Upper lobe of right lung (tissue), 1 donor: ENCODE measurements around the gene NDUFAF8. TPM values are rescaled to one million over a fixed set of nuclear protein-coding genes. Genes with fewer than 3 reads are reported as not detected.

Experiments used
- ATAC-seq: fragments of 200-7000 bp; cut with Tn5 transposase; one replicate; pipeline ENCODE4 v1.9.1; 2020; ENCODE audit warnings: mild to moderate bottlenecking, moderate library complexity
- DNase-seq: peaks from one replicate; pipeline ENCODE4 v3.0.0-alpha.2; 2020
- H3K27ac ChIP-seq: fragments of 200-600 bp; one replicate; pipeline ENCODE4 v1.8.0; 2022
- H3K27me3 ChIP-seq: fragments of 200-600 bp; one replicate; pipeline ENCODE4 v1.8.0; 2022; ENCODE audit warnings: mild to moderate bottlenecking
- H3K36me3 ChIP-seq: fragments of 200-600 bp; one replicate; pipeline ENCODE4 v1.8.0; 2022
- H3K4me1 ChIP-seq: fragments of 200-600 bp; one replicate; pipeline ENCODE4 v1.8.0; 2022
- H3K4me3 ChIP-seq: fragments of 200-600 bp; one replicate; pipeline ENCODE4 v1.8.0; 2022; ENCODE audit warnings: mild to moderate bottlenecking
- H3K9me3 ChIP-seq: fragments of 200-600 bp; one replicate; pipeline ENCODE4 v1.8.0; 2022
- intact Hi-C: fragments of 100-400 bp; cut with DNase I; formaldehyde crosslinking; loops from one replicate; pipeline ENCODE4 v1.11.0; 2022
- total RNA-seq: library from RNA; stranded (reverse); fragmentation: NEBNext Ultra II Directional; extraction: Animal tissue kit (Norgen Biotek cat#: 25700); gene quantifications from one replicate; pipeline ENCODE4 v1.2.1, GENCODE V29; 2021
- TF ChIP-seq, protein P1 (sequence below): fragments of 200-600 bp; IDR thresholded peaks from one replicate; pipeline ENCODE4 v1.8.0; 2022; ENCODE audit warnings: antibody characterized with exemption
- donor health status: DM: no; HTN: yes; CAD: no; lungs with severe emphysema.

The NDUFAF8 gene
- total RNA-seq, 1 donor from 2014 or later: 32.6 TPM

DNA sequence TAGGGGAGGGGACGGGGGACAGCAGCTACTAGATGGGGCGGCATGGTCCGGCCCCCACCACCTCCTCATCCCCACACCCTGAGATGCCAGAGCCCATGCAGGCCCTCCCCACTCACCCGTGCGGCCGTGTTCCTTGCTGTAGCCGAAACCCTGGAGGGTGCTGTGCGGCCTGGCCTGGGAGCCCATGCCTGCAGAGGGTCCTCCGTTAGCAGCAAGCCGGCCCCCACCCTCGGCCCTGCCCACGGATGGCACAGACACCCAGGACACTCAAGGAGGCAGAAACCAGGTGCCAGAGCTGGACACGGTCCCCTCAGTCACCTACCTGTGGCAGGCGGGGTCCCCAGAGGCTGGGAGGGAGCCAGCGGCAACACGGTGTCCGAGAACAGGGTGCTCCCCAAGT lies 5.8 kb upstream of the NDUFAF8 start:
- no peak for DNase-seq
- intact Hi-C loops: no loop called here
- H3K9me3 ChIP-seq: no peaks in the 10 kb centered on the region
- TF ChIP-seq, protein P1, sequence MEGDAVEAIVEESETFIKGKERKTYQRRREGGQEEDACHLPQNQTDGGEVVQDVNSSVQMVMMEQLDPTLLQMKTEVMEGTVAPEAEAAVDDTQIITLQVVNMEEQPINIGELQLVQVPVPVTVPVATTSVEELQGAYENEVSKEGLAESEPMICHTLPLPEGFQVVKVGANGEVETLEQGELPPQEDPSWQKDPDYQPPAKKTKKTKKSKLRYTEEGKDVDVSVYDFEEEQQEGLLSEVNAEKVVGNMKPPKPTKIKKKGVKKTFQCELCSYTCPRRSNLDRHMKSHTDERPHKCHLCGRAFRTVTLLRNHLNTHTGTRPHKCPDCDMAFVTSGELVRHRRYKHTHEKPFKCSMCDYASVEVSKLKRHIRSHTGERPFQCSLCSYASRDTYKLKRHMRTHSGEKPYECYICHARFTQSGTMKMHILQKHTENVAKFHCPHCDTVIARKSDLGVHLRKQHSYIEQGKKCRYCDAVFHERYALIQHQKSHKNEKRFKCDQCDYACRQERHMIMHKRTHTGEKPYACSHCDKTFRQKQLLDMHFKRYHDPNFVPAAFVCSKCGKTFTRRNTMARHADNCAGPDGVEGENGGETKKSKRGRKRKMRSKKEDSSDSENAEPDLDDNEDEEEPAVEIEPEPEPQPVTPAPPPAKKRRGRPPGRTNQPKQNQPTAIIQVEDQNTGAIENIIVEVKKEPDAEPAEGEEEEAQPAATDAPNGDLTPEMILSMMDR: no peak
- no peaks in the 10 kb centered on the region for H3K27me3 ChIP-seq
- peaks cover 39% of the 10 kb centered on the region for H3K36me3 ChIP-seq
- H3K4me3 ChIP-seq: no peak overlapping the region
- no peak overlapping the region for H3K27ac ChIP-seq
- peaks cover 13% of the 10 kb centered on the region for H3K4me1 ChIP-seq
- no peak for ATAC-seq

DNA sequence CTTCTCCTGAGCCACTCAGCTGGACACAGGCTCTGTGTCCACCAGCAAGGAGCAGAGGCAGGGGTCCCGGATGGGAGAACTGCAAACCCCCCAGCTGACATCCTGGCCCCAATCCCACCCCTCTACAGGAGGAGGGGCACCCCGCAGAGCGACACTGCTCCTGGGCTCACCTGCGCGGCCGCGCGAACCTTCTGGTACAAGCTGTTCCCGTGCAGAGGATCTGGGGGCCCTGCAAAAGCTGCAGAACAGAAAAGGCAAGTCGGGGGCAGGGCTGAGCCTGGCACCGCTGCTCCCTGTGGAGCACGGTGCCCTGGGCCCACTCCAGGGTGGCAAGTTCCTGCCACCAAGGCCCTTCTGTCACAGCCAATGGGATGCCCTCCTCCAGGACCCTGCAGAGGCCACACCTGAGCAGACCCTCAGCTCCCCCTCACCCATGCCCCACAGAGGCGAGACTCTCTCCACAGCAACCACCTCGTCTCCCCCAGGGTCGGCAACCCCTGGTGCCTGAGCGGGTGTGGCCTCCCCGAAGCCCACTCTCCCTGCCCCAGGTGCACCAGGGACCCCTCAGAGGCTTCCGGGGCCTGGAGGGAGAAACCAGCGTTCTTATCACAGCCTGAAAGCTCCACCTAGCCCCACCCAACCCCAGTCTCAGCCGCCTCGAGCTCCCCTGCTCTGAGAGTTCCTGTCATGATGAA lies 5.2 kb upstream of the NDUFAF8 start:
- TF ChIP-seq, protein P1: no peak
- intact Hi-C loops: no loop called here
- ATAC-seq (no peak), DNase-seq (no peak)
- Histone ChIP-seq H3K36me3 (peaks cover 39% of the 10 kb centered on the region), H3K9me3 (no peaks in the 10 kb centered on the region), H3K4me3 (no peak overlapping the region), H3K27me3 (no peaks in the 10 kb centered on the region), H3K4me1 (peaks cover 13% of the 10 kb centered on the region), H3K27ac (no peak overlapping the region)

DNA sequence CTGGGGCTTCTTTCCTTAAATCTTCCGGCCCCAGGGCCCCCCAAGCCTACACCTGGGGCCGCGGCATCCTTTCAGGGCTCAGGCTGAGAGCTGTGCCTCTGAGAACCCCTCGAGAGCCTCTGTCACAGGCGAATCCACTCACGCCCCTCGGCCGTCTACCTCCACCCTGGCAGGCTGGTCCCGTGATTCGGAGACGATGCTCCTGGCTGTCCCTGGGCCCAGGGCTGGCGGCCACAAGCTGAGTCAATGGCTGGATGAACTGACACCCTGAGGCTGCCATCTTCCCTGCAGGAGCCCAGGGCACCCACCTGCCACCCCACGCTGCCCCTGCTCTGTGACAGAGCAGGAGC lies 4.6 kb upstream of the NDUFAF8 start:
- DNase-seq (no peak), ATAC-seq (no peak)
- H3K9me3 ChIP-seq: no peaks in the 10 kb centered on the region
- TF ChIP-seq, protein P1: no peak
- H3K4me3 ChIP-seq: no peak overlapping the region
- intact Hi-C loops: no loop called here
- H3K27ac ChIP-seq: no peak overlapping the region
- H3K27me3 ChIP-seq: no peaks in the 10 kb centered on the region
- peaks cover 36% of the 10 kb centered on the region for H3K36me3 ChIP-seq
- peaks cover 13% of the 10 kb centered on the region for H3K4me1 ChIP-seq

DNA sequence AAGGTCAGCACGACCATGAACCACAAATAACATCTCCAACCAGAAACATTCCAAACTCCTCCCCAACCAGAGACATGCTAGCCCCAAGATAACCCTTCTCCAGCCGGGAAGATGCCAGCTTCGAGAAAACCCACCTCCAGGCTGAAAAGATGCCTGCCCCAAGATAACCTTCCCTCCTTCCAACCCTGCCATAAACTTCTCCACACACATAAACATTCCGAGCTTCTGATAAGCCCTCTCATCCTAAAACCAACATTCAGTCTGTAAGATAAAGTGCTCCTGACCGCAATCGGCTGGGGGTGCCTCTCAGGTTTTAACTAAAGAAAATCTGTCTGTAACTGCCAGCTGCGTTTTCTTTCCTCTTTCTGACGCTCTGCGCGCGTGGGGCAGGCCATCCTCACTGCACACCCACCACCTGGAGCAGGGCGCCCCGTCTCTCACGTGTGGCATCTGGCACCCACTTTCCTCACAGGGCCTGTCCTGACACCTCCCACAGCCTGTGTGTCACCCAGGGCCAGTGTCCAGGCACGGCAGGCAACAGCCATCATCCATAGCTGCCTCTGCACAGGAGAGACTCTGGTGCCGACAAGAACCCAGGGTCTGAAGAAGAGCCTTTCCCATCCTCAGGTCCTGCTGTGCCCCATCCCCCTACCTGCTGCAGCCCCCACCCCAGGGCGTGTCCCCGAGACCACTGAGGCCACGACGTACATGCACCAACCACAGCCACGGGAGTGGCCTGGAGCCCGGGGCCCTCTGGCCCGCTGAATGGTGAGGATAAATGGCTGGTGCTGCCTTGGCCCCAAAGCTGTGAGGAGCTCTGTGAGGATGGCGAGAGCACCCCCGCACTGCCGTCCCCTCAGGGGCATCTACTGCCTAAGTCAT lies 3.9 kb upstream of the NDUFAF8 start:
- Histone ChIP-seq H3K36me3 (peaks cover 29% of the 10 kb centered on the region), H3K27me3 (no peaks in the 10 kb centered on the region), H3K4me1 (peaks cover 17% of the 10 kb centered on the region), H3K4me3 (no peak overlapping the region), H3K9me3 (no peaks in the 10 kb centered on the region), H3K27ac (no peak overlapping the region)
- TF ChIP-seq, protein P1: no peak
- no peak for ATAC-seq
- intact Hi-C loops: no loop called here
- DNase-seq: no peak

DNA sequence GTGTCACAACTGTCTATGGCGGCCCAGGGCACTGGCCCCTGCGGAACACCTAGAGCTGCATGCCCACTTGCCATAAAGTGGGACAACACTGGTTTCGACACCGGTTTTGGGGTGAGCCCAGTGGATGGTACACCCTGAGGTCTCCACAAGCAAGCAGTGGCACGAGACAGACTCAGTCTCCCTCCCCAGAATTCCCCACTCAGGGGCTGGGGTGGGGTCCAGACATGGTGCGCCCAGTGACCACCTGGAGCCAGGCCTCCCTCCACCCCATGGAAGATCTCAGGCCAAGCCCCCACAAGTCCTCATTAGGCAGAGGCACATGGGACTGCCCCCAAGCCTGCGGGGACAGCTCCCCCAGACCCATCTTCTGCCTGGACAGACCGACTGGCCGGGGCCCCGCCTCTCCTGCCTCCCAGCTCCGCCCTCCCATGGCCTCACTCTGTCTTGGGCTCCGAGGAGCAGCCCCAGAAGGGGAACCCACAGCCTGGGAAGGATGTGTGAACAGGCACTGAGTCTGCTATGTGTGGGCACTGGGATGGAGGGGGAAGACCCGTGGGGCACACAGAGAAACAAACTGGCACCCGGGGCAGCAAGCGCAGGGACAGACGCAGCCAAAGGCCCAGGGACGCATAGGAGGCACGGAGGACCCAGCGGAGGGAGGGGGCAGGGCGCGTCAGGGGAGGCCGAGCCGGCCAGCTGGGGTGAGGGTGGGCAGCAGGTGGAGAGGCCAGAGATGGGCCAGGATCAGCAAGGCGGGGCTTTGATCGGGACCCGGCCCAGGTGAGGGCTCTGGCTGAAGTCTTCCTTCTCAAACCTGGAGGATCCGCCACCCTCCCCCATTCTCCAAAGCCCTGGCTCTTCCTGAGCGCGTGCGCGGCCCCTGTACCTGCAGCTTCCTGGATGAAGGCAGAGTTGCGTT lies 3.0 kb upstream of the NDUFAF8 start:
- Histone ChIP-seq H3K36me3 (peaks cover 22% of the 10 kb centered on the region), H3K27ac (no peak overlapping the region), H3K4me3 (no peak overlapping the region), H3K9me3 (no peaks in the 10 kb centered on the region), H3K27me3 (no peaks in the 10 kb centered on the region), H3K4me1 (peaks cover 19% of the 10 kb centered on the region)
- intact Hi-C loops: no loop called here
- no peak for ATAC-seq
- no peak for DNase-seq
- TF ChIP-seq, protein P1: no peak
